GM18499 (cell line): Measurements from ENCODE around the gene PRM3.
"Not testable (repeated sequence)": the region's sequence is repeated elsewhere in the genome, so short reads cannot be mapped to it uniquely, and the experiment has no call there.

Experiments used
- ATAC-seq: cut with Tn5 transposase; IDR thresholded peaks from one replicate; pipeline ENCODE4 v1.9.1; 2021; ENCODE audit warnings: moderate number of reproducible peaks; ENCODE audit not compliant: insufficient read depth, unreplicated experiment

PRM3 gene

DNA sequence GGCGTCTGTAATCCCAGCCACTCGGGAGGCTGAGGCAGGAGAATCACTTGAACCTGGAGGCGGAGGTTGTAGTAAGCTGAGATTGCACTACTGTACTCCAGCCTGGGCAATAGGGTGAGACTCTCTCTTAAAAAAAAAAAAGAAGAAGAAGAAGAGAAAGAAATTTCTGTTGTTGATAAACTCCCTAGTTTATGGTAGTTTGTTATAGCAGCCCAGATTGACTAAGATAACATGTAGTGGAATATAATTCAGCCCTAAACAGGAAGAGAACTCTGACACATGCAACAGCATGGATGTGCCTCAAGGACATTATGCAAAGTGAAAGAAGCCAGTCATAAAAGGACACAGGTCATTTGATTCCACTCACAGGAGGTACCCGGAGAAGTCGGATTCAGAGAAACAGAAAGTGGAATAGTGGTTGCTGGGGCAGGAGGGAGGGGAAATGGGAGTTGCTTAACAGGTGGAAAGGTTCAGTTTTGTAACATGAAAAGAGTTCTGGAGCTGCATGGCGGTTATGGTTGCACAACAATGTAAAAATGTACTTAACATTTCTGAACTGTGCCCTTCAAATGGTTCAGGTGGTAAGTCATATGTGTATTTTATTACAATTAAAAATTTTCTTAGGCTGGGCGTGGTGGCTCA lies 33.7 kb upstream of the PRM3 start:
- no peak for ATAC-seq

DNA sequence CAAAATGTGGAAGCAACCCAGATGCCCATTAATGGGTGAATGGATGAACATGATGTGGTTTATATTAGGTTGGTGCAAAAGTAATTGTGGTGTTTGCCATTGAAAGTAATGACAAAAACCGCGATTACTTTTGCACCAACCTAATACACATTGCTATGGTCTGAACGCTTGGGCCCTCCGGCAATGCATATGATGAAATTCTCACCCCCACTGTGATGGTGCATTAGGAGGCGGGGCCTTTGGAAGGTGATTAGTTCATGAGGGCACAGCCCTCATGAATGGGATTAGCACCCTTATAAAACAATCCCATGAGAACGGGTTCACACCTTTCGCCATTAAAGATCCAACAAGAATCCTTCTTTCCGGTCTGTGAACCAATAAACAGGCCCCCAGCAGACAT lies 33.0 kb upstream of the PRM3 start:
- no peak for ATAC-seq

DNA sequence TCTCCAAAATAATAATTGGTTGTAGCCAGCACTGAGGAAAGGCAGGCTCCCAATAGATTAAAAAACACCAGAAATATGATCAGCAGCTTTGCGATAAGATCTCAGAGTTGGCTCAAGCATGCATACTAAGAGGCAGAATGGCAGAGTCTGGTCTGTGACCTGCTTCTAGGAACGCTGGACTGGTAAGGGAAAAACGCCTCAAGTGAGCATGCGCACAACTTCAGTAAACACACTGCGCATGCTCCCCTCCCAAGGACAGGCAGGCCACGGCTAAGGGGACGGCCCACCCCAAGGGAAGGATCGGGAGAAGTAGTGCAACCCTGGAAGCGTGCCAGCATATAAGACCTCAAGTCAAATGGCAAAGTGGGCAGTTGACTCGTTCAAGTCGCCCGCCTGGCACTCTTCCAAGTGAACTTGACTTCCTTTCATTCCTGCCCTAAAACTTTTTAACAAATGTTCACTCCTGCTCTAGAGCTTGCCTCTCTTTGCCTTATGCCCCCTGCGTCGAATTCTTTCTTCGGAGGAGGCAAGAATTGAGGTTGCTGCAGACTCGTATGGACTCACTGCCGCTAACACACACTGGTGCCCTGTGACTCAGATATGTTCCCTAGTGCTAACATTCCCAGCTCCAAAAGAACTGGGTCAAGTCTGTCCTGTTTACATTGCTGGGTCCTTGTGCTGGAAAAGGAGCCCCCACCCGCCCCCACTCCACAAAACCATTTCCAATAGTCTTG lies 30.1 kb upstream of the PRM3 start:
- no peak for ATAC-seq

DNA sequence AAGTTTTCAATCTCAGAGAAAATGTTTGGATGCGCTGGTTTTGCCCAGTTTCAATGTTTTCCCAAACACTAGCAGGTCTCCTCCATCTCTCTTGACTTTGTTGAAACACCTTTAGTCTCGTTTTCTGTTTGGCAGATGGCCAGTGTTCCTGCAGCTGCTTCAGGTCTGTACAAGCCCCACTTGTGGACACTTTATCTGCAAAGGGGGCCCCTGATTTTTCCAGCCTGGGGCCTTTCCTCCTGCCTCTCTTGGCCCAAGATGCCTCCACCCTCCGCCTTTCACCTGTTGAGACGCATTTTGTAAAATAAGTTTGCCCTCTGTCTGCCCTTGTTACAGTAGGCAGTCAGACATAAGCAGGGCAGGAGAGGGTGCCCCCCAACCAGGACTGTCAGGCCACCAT lies 29.5 kb upstream of the PRM3 start:
- no peak for ATAC-seq

DNA sequence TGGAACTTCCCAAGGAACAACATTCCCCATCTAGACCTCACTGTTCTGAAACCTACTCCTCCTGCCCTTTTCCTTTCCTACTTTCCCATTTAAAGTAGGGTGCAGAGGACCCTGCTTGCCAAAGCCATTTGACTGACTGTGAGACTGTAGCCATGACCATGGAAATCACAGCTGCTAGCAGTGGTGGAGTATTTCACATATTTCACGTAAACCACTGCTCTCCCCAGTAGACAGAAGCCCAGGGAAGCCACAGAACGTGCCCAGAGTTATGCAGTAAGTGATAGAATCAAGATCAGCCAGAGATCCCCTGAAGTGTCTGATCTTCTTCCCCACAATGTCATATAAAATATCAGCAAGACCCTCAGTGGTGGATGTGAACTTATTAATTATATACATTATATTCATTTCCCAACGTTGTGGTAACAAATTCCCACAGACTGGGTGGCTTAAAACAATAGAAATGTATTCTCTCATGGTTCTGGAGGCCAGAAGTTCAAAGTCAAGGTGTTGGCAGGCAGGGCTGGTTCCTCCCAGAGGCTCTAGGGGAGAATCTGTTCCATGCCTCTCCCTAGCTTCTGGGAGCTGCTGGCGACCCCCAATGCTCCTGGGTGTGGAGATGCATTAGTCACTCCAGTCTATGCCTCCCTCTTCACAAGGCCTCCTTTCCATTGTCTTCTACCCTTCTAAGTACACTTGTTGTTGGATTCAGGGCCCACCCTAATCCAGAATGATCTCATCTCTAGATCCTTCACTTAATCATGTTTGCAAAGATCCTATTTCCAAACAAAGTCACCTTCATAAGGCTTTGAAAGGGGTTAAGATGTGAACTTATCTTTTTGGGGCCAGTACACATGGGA lies 28.4 kb upstream of the PRM3 start:
- ATAC-seq, result no peak

DNA sequence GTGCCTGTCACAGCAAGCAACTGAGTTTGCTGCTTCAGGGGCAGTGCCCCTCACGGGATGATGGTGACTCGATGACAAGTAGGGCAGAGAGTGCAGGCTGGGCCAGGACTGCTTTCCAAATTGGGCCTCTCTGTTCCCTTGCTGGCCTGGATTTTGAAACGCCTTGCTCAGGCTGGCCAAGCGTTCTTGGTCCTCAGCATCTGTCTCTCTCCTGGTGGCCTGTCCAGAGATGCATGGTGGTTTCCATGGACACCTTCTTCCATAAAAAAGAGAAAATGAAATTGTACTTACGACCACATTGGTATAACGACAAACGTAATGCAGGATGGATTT lies 27.1 kb upstream of the PRM3 start:
- no peak for ATAC-seq

DNA sequence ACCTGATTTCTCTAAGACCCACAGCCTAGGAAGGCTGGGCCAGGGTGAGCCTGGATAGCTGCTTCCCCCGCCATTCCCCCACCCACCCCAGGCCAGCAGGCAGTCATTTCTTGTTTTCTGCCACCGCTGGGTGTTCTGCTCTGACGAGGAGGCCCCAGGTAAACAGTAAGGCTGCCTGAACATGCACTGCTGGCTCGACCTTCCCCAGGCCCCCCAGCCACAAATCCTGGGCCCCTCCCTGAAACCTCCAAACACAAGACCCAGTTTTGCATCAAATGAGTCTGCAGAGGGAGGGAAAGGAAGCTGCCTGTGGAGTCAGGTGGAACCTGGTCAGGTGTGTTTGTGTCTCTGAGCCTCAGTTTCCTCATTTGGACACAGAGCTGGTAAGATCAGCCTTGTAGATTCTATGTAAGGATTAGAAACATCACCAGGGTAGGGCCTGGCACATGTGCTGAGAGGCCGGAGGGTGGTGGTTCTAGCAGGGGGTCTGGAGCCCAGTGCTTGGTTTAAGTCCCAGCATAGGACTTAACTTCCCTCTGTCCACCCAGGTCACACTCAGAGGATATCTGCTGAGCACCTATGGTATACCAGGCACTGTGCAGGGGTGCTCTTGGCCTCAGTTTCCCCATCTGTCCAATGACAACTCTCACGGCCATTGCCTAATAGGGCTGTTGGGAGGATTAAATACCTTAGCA lies 26.6 kb upstream of the PRM3 start:
- no peak for ATAC-seq

DNA sequence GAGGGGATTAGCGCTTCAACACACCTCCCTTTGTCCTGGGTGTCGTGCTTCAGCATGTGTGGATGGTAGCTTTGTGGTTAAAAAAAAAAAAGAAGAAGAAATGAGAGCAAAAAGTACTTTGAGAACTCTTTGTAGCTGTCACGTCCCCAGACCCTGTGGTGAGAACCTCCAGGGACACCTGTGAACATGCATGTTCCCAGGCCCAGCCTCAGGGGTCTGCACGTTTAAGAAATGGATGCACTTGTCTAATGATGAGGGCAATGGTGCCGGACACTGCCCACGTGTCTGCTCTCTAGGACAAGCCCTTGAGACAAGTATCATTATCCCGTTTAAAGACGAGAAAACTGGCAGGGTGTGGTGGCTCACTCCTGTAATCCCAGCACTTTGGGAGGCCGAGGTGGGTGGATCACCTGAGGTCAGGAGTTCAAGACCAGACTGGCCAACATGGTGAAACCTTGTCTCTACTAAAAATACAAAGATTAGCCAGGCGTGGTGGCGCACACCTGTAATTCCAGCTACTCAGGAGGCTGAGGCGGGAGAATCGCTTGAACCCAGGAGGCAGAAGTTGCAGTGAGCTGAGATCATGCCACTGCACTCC lies 25.6 kb upstream of the PRM3 start:
- not testable (repeated sequence) for ATAC-seq

DNA sequence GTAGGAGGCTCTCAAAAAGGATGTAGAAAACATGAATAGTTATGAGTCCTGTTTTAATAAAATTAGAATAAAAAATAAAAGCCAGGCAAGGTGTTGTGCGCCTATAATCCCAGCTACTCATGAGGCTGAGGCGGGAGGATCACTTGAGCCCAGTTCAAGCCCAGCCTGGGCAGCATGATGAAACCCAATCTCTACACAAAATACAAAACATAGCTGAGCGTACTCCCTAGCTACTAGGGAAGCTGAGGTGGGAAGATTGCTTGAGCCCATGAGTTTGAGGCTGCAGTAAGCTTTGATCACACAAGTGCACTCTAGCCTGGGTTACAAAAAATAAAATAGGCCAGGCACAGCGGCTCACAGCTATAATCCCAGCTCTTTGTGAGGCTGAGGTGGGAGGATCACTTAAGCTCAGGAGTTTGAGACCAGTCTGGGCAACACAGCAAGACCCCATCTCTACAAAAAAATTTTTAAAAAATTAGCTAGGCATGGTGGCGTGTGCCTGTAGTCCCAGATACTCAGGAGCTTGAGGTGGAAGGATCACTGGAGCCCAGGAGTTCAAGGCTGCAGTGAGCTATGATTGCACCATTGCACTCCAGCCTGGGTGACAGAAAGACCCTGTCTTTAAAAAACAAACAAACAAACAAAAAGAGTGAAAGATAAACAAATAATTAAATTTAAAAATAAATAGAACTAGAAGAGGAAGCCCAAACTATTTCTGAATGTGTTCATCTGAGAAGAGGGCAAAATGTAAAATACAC lies 24.9 kb upstream of the PRM3 start:
- no peak for ATAC-seq

DNA sequence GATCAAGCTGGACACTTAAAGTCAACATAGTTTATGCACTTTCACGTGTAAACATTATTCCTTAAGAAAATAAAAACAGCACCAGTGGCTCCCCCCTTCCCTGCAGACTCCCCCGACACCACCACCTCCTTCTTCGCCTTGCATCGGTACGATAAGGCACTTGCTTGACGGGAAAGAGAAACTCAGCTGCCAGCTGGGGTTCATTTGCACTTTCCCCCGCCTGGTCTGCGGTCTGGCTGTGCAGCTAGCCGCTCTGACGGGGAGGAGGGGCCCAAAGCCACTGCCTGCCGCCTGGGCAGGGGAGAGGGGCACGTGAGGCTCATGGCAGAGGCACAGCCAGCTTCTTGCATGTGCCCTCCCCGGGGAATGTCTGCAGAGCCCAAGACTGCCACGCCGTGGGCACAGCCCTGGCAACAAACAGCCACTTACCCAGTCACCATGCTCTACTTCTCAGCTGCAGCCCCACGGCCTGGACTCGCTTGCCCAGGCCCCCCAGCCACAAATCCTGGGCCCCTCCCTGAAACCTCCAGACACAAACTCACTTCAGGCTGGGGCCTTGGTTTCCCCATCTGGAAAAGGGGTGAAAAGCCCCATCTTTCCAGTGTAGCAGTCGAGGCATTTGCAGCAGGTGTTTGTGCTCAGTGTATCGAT lies 24.2 kb upstream of the PRM3 start:
- peak; percentile 38 for ATAC-seq

DNA sequence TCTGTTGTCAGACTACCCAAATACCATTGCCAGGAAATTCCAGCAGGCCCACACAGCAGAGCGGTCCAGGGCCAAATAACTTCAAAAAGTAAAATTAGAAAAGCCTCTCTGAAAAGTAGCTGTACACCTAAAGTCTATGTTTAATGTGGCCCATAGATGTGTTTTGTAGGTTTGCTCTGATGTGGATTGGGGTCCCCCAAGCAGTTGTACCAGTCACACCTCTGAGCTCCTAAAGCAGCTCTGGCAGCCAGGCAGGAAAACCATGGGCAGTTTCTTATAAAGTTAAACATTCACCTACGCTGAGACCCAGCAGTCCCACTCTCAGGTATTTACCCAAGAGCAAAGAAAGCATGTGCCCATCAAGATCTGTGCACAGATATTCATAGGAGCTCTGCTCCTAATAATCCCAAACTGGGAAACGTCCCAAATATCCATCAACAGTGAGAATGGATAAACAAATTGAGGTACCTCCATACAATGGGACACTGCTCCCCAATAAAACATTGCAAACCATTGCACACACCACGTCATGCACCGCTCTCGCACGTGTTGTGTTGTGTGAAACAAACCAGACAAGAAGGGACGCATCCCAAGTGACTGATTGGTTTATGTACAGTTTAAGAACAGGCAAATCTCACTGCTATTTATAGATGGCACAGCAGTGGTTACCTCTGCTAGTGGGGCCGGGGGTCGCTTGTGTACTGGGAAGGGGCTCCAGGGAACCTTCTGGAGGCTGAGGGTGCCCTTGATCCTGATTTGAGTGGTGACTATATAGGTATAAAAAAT lies 23.5 kb upstream of the PRM3 start:
- no peak for ATAC-seq

DNA sequence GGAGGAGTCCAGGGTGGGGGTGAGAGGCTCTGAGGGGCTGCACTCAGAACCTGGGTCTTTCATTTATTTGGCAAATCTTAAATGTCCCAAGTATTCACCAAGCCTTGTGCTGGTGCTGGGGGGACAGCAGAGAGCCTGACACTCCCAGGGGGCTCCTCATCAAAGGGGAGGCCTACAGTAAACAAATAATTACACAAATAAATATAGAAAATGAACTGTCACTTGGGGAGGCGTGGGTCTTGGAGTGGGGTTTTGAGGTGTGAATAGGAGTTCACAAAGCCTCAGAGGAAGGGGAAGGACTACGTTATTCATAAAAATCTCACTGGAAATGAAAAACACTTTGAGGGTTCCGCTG lies 22.9 kb upstream of the PRM3 start:
- ATAC-seq, result no peak

DNA sequence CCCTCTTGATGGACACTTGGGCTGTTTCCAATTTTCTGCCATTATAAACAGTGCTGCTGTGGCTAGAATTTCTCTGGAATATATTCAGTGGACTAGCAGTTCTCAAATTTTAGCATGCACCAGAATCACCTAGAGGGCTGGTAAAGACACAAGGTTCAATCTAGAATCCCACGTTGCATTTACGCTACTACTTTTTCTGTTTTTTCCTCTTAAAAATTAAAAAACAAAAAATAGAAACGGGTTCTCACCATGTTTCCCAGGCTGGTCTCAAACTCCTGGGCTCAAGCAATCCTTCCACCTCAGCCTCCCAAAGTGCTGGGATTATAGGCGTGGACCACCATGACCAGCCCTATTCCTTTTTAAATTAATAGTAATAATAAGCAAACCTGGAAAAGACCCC lies 22.2 kb upstream of the PRM3 start:
- no peak for ATAC-seq

DNA sequence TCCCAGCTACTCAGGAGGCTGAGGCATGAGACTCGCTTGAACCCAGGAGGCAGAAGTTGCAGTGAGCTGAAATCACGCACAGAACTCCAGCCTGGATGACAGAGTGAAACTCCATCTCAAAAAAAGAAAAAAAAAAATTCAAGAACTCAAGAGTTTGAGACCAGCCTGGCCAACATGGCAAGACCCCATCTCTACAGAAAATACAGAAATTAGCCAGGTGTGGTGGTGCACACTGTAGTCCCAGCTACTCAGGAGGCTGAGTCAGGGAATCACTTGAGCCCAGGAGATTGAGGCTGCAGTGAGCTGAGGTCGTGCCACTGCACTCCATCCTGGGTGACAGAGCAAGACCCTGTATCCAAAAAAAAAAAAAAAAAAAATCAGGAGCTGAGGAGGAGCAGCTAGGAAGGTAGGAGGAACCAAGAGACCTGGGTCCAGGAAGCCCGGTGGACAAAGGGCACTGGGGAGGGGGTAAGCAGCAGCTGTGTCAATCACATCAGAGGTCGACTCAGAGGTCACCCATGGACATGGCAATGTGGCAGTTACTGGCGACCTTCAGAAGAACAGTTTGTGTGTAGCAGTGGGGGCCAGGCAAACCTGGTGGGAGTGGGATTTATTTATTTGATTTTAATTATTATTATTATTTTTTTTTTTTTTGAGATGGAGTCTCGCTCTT lies 18.8 kb upstream of the PRM3 start:
- ATAC-seq, result no peak

DNA sequence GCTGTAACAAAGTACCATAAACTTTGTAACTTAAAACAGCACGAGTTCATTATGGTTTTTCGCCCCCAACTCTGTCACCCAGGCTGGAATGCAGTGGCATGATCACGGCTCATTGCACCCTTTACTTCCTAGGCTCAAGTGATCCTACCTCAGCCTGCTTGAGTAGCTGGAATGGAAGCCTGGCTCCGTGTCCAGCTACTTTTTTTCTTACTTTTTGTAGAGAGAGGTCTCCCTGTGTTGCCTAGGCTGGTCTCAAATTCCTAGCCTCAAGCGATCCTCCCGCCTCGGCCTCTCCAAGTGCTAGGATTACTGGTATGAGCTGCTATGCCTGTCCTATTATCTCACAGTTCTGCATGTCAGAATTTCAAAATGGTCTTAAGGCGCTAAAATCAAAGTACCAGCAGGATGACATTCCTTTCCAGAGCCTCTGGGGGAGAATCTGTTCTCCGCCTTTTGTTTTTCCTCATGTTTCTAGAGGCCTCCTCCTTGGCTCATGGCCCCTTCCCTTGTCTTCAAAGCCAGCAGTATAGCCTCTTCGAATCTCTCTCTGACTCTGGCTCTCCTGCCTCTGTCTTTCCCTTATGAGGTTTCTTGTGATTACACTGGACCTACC lies 17.8 kb upstream of the PRM3 start:
- ATAC-seq, result no peak

DNA sequence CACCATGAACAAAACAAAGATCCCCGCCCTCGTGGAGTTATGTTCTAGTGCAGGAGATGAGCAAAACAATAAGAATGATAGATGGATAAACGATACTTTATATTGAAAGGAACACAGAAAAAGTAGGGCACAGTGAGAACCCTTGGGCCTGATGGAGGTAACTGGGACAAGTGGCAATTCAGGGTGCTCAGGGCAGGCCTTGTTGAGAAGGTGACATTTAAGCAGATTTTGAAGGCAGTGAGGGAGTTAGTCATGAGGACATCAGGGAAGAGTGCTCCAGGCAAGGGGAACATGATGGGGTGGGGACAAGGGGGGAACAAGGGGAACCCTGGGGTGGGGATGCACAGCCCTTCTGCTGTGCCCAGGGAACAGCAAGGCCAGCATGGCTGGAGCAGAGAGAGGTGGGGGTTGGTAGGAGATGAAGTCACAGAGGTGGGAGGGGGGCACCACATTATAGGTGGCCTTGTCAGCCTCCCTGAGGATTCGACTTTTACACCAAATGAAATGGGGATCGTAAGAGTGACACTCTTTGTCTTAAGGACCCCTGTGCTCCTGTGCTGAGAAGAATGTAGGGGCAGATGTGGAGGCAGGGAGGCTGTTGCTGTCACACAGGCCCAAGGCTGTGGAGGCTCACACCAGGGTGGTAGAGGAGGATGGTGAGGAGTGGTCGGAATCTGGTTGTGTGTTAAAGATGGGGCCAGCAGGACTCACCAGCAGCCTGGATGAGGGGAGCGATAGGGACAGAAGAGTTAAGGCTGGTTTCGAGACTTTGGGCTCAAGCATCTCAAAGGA lies 16.9 kb upstream of the PRM3 start:
- ATAC-seq, result no peak

DNA sequence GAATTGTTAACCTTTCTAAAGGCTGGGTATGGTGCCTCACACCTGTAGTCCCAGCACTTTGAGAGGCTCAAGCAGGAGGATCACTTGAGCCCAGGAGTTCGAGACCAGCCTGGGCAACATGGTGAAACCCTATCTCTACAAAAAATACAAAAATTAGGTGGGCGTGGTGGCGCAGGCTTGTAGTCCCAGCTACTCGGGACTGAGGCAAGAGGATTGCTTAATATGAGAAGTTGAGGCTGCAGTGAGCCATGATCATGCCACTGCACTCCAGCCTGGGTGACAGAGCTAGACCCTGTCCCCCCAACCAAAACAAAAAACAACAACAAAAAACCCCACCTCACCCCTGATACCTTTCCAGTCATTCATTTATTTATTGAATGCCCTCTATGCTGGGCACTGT lies 16.3 kb upstream of the PRM3 start:
- not testable (repeated sequence) for ATAC-seq
